OCI-LY3 (cell line): Measurements from ENCODE around the gene ZNF599.

Source experiments
- CTCF ChIP-seq: fragments of 200-600, 300-600 bp; sonication (generic); IDR thresholded peaks from 2 replicates; pipeline ENCODE4 v1.5.1; 2014; ENCODE audit warnings: antibody characterized with exemption, low read length, low read depth
- EZH2phosphoT487 ChIP-seq: fragments of 200-600 bp; shearing (Covaris generic); IDR thresholded peaks from 2 replicates; pipeline ENCODE4 v1.6.1; 2018; ENCODE audit warnings: antibody characterized with exemption, mixed run types, low read depth

- TF ChIP-seq CTCF (no peak), EZH2phosphoT487 (no peak)
Measured at GRCh38 chr19:34733266-34733745, 39.7 kb downstream of the ZNF599 start.
